GM12872 (cell line): Measurements from ENCODE around the gene RNF224.

ENCODE experiments used
- TF ChIP-seq, protein P1 (sequence below): IDR thresholded peaks from 3 replicates; pipeline ENCODE4 v1.5.1; 2011; ENCODE audit warnings: low read depth, mild to moderate bottlenecking, low read length, moderate library complexity; ENCODE audit not compliant: insufficient read depth

The RNF224 gene

DNA sequence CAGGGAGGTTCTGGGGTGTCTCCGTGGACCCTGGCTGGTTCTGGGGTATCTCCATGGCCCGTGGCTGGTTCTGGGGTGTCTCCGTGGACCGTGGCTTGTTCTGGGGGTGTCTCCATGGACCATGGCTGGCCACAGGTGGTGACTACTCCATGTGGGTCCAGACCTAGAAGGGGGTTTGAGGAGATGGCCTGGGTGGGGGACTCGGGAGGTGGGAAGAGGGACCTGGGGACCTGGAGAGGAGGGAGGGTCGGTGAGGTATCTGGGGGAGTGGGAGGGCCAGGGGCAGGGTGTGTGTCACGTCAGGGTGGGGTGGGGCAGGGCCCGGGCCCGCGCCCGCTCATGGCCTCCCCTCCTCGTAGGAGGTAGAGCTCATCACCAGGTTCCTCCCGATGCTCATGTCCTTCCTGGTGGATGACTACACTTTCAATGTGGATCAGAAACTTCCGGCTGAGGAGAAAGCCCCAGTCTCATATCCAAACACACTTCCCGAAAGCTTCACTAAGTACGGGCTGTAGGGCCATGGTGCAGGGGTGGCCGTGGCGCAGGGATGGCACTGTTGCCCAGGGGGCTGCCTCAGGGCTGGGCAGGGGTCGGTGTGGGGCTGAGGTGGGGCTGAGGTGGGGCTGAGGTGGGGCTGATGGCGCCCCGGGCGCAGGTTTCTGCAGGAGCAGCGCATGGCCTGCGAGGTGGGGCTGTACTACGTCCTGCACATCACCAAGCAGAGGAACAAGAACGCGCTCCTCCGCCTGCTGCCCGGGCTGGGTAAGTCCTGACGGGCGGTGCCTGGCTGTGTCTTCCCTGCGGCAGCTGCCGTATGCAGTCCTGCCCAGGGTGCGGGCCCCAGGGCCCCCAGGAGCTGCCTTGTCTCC lies 39.5 kb downstream of the RNF224 start:
- TF ChIP-seq, protein P1, sequence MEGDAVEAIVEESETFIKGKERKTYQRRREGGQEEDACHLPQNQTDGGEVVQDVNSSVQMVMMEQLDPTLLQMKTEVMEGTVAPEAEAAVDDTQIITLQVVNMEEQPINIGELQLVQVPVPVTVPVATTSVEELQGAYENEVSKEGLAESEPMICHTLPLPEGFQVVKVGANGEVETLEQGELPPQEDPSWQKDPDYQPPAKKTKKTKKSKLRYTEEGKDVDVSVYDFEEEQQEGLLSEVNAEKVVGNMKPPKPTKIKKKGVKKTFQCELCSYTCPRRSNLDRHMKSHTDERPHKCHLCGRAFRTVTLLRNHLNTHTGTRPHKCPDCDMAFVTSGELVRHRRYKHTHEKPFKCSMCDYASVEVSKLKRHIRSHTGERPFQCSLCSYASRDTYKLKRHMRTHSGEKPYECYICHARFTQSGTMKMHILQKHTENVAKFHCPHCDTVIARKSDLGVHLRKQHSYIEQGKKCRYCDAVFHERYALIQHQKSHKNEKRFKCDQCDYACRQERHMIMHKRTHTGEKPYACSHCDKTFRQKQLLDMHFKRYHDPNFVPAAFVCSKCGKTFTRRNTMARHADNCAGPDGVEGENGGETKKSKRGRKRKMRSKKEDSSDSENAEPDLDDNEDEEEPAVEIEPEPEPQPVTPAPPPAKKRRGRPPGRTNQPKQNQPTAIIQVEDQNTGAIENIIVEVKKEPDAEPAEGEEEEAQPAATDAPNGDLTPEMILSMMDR = no peak

DNA sequence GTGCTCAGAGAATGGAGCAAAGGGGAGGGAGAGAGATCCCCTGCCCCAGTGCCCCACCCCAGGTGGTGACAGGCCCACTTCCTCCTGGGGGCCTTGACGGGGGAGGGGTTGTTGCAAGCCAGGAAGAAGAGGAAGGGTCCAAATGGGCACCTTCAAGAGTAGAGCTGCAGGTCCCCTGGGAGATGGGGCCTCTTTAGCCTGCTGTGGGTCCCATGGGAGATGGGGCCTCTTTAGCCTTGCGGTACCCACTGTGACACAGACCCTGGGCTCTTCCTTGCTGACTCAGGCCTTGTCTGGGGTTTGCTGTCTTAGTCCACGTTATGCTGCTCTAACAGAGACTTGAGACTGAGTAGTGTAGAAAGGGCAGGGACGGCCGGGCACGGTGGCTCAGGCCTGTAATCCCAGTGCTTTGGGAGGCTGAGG lies 40.6 kb downstream of the RNF224 start:
- TF ChIP-seq, protein P1 = no peak

DNA sequence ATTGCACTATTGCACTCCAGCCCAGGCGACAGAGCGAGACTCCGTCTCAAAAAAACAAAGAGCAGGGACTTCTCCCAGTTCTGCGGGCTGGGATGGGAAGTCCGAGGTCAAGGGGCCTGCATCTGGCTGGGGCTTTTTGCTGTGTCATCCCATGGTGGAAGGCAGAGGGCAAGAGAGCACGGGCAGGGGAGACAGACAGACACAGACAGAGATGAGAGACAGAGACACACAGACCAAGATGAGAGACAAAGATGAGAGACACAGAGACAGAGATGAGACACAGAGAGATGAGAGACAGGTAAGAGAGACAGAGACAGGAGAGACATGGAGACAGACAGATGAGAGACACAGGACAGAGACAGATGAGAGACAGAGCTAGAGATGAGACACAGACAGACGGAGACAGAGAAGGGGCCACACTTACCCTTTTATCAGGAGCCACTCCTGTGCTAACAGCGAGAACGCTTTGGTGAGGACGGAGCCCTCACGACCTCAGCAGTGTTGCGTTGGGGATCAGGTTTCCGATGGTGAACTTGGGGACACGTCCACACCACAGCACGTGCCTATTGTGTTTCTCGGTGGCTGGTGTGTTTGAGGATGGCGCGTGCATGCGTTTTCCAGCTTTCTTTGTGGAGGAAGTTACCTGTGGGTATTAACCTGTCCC lies 41.4 kb downstream of the RNF224 start:
- TF ChIP-seq, protein P1 = no peak

DNA sequence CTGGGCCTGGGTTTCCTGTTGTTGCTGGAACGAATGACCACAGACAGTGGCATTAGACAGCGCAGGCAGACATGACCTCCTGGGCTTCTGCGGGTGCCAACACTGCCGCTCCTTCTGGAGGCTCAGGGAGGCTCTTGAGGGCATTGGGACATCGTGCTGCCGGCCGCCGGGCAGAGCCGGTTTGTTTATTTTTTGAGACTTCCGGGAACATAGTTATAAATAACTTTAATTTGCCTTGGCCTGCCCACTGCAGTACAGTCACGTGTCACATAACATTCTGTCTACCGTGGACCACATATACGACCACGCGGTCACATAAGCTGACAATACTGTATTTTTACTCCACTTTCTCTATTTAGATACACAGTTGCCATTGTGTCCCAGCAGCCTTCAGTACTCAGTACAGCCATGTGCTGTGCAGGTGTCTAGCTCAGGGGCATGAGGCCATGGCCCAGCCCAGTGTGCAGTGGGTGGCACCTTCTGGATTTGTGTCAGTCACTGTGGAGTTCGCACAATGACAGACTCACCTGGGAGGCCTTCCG lies 42.0 kb downstream of the RNF224 start:
- TF ChIP-seq, protein P1 = no peak

DNA sequence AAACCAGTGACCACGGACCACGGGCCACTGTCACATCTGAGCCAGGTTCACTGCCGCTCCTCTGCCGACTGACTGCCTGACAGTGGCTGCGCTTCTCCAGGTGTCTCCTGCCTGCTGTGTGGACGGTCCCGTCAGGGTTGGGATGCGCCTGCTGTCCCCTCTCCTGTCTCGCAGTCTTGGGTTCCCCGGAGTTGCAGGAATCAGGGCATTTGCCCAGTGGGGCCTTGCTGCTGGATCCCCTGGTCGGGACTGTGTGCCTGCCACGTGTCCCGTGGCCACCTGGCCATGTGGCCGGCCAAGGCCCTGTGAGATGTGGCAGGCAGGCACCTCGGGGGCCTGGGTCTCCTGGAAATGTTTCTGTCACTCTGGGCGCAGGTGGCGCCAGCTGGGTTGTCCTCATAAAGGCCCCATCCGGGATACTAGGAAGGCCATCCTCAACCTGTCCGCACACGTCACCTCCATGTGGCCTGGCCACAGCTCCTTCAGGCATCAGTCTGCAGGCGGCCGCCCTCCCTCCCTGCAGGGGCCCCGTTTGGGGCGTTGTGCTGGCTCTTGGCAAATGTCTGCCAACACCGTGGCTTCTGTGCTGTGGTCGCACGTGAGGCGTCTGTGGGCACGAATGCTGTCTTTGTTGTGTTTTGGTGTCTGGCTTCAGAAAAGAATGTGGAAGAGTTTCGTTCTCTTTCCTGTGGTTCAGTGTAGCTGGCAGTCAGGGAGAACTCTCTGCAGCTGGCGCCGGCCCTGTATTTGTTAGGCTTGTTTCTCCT lies 43.8 kb downstream of the RNF224 start:
- TF ChIP-seq, protein P1 = no peak

DNA sequence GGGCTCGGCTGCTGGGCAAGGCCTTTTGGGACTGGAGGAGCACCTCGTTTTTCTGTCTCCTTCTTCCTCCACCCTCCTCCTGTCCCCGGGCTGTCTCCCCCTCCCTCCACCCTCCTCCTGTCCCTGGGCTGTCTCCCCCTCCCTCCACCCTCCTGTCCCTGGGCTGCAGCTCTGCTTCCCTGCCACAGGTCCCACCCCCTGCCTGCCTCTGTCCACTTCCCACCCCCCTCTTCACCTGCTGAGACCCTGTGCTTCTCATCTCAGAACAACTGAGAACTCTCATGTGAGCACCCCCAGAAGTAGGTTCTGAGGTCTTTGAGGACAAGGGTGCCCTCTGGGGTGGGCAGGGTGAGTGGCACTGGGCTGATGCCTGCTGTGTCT lies 44.4 kb downstream of the RNF224 start:
- TF ChIP-seq, protein P1 = no peak
